GM19324 (cell line): ENCODE data around the gene HECTD4.
A peak's percentile ranks its signal among the peaks of the same experiment; 100 is the strongest.

Experiments used
- ATAC-seq: cut with Tn5 transposase; IDR thresholded peaks from one replicate; pipeline ENCODE4 v1.9.1; 2021; ENCODE audit warnings: mild to moderate bottlenecking, moderate library complexity; ENCODE audit not compliant: unreplicated experiment, low FRiP score

HECTD4 gene

GRCh38 chr12:112325622-112326207 lies 56.5 kb downstream of the HECTD4 start:
- ATAC-seq: no peak

- ATAC-seq: no peak
Observed at GRCh38 chr12:112325157-112325556, 57.1 kb downstream of the HECTD4 start.

- ATAC-seq: no peak
Observed at GRCh38 chr12:112322882-112323547, 59.2 kb downstream of the HECTD4 start.

- ATAC-seq: no peak
Observed at GRCh38 chr12:112322441-112322840, 59.8 kb downstream of the HECTD4 start.

GRCh38 chr12:112321245-112321644 lies 61.0 kb downstream of the HECTD4 start:
- ATAC-seq: no peak

GRCh38 chr12:112319395-112319794 lies 62.8 kb downstream of the HECTD4 start:
- ATAC-seq: no peak

- no peak for ATAC-seq
Observed at GRCh38 chr12:112317481-112317880, 64.8 kb downstream of the HECTD4 start.

GRCh38 chr12:112314981-112315380 lies 67.2 kb downstream of the HECTD4 start:
- no peak for ATAC-seq

- ATAC-seq: no peak
Observed at GRCh38 chr12:112309797-112310196, 72.4 kb downstream of the HECTD4 start.

- no peak for ATAC-seq
Observed at GRCh38 chr12:112308652-112309051, 73.6 kb downstream of the HECTD4 start.

GRCh38 chr12:112308161-112308560 lies 74.1 kb downstream of the HECTD4 start:
- ATAC-seq: no peak

GRCh38 chr12:112307317-112308011 lies 74.8 kb downstream of the HECTD4 start:
- no peak for ATAC-seq

GRCh38 chr12:112305951-112306350 lies 76.3 kb downstream of the HECTD4 start:
- ATAC-seq: no peak

GRCh38 chr12:112304436-112304835 lies 77.8 kb downstream of the HECTD4 start:
- ATAC-seq: no peak

- ATAC-seq: no peak
Observed at GRCh38 chr12:112303799-112304198, 78.4 kb downstream of the HECTD4 start.

- peak; percentile 81 for ATAC-seq
Observed at GRCh38 chr12:112303004-112303403, 79.2 kb downstream of the HECTD4 start.

GRCh38 chr12:112299704-112300103 lies 82.5 kb downstream of the HECTD4 start:
- no peak for ATAC-seq

- no peak for ATAC-seq
Observed at GRCh38 chr12:112297188-112297587, 85.0 kb downstream of the HECTD4 start.

GRCh38 chr12:112296183-112296582 lies 86.0 kb downstream of the HECTD4 start:
- ATAC-seq: no peak

- ATAC-seq: no peak
Observed at GRCh38 chr12:112294793-112295192, 87.4 kb downstream of the HECTD4 start.

GRCh38 chr12:112288638-112289037 lies 93.6 kb downstream of the HECTD4 start:
- no peak for ATAC-seq
